NCI-H510A treated with DMSO at 0.1 percent for 48 hours (cell line): ENCODE data around the gene ATP1B1.
"Not testable (repeated sequence)": the region's sequence is repeated elsewhere in the genome, so short reads cannot be mapped to it uniquely, and the experiment has no call there.

Experiments used
- DNase-seq: peaks from one replicate; lab custom pipeline; 2025; lab: John Stamatoyannopoulos, UW

ATP1B1 gene

DNA sequence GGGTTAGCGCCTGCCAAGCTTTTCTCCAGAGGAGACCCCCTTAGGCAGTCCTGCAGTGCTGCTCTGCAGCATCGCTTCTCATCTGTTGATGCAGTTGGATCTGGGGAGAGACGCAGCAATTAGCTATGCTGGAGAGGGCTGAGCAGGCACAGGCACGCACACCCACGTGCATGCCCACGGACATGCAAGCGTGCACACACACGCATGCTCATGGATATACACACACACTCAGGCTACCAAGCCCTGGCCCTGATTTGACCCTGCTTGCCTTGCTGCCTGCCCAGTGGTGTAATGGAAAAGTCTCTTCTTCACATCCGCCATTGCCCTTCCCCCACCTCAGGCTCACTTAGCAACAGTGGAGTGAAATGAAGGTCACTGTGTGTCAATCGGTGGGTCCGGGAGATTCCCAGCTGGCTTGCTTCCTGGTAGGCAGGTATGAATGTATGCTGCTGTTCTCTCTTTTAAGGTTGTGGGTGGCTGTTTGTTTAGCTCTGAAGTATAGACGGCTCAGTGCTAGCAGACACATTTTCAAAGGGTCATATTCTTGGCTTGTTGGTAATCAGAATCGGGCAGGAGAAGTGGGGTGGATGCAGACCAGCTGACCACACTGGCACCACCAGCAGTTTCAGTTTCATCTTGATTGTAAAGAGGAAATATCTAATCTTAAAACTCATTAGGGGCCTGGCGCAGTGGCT, 9.5 kb downstream of the ATP1B1 start:
- no peak for DNase-seq

- DNase-seq: no peak
These were observed 10.5 kb downstream of the ATP1B1 start for GRCh38 chr1:169117014-169117413.

GRCh38 chr1:169117599-169117998, 11.1 kb downstream of the ATP1B1 start:
- DNase-seq: no peak

GRCh38 chr1:169118227-169118626, 11.7 kb downstream of the ATP1B1 start:
- DNase-seq: no peak

GRCh38 chr1:169119405-169119804, 12.9 kb downstream of the ATP1B1 start:
- DNase-seq: no peak

DNA sequence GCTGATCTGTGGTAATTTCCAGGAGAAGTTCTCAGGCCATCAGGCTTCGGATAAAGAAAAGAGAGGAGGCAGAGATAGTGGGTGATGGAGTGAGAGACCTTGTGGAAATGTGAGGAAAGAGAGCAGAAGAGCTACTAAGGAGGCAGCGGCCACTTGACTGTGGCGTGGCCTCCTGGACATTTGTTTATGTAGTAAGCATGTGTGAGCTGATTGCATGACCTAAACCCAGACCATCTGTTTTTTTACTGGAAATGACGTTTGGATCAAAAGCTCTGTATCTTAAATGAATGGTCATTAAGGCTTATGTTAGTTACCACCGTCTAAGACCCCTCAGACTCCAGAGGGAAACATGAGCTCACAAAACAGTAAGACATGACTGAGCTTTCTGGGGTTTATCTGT, 13.6 kb downstream of the ATP1B1 start:
- no peak for DNase-seq

GRCh38 chr1:169121146-169121923, 14.8 kb downstream of the ATP1B1 start:
- DNase-seq: no peak

DNA sequence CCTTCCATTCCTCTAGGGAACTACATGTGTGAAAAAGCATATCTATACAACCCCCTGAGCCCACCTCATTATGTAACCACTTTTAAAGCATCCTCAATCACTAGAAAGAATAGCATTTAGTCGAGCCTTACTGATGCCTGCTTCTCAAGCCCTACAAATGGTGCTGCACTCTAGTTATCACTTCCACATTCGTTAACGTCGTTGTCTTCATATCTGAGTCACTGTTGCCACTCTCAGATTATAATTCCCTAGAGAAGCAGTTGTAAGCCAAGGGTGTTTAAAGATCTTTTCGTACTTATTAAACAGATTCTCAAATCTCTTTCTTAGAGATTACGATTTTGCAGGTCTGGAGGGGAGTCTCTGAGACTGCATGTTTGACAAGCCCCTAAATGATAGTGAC, 16.5 kb downstream of the ATP1B1 start:
- no peak for DNase-seq

GRCh38 chr1:169124459-169124858, 18.0 kb downstream of the ATP1B1 start:
- peak; percentile 42 for DNase-seq

DNA sequence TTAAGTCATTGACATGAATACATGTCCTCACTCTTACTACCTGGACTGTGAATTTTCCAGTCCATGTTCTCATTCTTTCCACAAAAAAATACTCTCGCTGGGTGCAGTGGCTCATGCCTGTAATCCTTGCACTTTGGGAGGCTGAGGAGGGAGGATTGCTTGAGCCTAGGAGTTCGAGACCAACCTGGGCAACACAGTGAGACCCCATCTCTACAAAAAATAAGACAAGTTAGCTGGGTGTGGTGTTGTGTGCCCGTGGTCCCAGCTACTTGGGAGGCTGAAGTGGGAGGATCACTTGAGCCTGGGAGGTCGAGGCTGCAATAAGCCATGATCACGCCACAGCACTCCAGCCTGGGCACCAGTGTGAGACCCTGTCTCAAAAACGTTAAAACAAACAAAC, 19.1 kb downstream of the ATP1B1 start:
- DNase-seq: not testable (repeated sequence)

GRCh38 chr1:169126335-169126734, 19.8 kb downstream of the ATP1B1 start:
- DNase-seq: no peak

DNA sequence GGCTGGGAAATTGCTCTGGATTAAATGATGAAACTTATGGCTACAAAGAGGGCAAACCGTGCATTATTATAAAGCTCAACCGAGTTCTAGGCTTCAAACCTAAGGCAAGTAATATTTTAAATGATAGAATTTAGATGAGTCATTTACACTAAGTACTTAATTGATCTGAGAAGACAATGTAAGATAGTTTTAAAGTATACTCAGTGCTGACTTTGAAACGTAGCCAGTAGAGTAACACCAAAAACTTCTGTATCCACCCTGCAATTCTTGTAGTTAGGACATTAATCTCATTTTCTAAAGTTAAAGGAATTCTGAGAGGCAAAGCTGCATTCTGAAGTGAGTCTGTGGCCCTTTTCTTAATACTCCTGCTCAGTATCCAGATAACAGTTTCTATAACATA, 20.8 kb downstream of the ATP1B1 start:
- DNase-seq: no peak

GRCh38 chr1:169128562-169128961, 22.1 kb downstream of the ATP1B1 start:
- no peak for DNase-seq

- no peak for DNase-seq
These were observed 22.8 kb downstream of the ATP1B1 start for GRCh38 chr1:169129109-169129784.

GRCh38 chr1:169130683-169131082, 24.2 kb downstream of the ATP1B1 start:
- no peak for DNase-seq

DNA sequence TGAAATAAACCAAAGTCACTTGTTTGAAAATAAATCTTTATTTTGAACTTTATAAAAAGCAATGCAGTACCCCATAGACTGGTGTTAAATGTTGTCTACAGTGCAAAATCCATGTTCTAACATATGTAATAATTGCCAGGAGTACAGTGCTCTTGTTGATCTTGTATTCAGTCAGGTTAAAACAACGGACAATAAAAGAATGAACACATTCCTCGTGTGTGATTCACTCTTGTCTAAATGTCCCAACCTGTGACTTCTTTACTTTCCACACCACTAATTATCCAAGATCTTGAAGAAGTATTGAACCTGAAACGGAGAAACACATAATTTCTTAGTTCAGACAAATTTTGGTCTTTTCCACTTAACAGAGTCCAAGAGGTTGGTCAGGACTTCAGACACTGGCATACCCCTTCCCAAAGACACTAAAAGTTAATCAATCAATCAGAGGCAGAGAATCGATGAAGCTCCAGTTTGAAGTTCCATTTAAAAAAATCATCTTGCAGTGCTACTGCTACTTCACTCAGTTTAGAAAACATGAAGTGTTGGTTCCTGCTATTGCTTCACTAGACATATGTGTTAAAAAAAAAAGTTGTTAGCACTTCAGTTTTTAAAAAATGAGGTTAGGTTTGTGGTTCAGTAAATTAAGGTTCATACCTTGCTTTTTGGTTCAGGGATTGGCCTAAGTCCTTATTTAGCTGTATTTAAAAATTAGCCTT, 26.2 kb downstream of the ATP1B1 start:
- DNase-seq: no peak

DNA sequence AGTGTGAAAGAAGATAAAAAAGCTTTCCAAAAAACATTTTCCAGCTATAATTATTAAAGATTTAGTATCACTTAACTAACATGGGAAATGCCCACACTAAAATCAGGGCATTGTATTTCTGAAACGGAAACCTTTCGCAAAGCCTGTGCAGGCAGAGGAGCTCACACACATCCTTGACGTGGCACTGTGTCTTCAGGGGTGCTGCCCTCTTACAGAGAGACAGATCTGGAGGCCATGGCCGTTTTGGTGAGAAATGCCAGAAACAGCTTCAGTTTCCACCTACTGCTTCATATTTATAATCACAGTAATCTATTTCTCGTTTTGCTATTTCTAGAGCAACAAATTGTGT, 26.7 kb downstream of the ATP1B1 start:
- DNase-seq: no peak

GRCh38 chr1:169133801-169134502, 27.5 kb downstream of the ATP1B1 start:
- DNase-seq: no peak

- DNase-seq: no peak
These were observed 30.9 kb downstream of the ATP1B1 start for GRCh38 chr1:169137357-169137756.

DNA sequence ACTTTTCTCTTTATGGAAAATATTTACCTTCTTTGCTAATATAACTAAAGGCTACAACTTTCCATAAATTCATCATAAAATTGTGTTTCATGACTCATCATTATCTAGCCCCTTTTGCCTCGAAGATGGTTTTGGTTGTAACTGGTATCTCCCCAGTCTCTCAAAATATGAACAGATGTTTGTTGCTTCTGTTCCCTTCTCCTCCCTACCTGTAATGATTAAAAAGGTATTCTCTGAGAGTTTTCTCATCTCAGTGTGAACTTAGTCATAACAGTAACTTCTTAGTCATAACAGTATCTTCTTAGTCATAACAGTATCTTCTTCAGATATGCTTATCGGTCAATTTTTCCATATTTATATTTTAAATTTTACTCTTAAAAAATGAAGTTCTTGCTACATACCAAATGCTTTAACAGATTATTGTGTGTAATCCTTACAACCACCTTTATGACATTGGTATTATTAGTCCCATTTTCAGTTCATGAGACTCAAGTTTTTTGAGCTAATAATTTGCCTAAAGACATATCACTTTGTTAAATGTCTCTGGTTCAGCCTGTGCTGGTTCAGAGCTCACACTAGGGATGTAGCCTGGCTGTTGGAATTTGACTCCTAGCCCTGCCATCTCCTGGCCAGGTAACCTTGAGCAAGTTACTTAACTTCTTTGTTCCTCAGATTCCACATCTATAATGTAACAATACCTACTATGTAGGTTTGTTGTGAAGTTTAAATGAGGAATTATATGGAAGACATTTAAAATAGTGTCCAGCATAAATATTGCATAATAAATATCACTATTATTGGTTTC, 32.6 kb downstream of the ATP1B1 start:
- DNase-seq: no peak

DNA sequence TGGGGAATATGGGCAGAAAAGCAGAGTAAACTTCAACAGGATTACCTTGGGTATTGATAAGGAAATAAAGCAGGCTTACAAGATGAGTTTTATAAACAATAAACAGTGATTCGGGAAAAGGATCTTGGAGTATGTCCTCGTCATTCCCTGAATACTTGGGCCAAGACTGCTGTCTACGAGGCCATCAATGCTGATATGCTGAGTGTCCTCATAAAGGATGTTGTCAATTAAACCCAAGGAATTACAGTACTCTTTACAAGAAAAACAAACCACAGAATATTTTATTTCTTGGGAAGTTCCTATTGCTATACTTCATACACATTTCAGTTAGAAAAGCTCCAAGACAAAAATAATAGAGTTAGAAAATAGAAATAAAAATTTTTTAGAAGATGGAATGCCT, 34.9 kb downstream of the ATP1B1 start:
- no peak for DNase-seq
